HL-60/S4 (cell line): ENCODE measurements around the gene SDC4.

Experiments
- in situ Hi-C: fragments of 300-500 bp; cut with MboI; formaldehyde crosslinking; loops from 2 replicates; pipeline ENCODE4 v1.14.3; 2022; ENCODE audit warnings: low sequenced_read_pairs

The SDC4 gene

DNA sequence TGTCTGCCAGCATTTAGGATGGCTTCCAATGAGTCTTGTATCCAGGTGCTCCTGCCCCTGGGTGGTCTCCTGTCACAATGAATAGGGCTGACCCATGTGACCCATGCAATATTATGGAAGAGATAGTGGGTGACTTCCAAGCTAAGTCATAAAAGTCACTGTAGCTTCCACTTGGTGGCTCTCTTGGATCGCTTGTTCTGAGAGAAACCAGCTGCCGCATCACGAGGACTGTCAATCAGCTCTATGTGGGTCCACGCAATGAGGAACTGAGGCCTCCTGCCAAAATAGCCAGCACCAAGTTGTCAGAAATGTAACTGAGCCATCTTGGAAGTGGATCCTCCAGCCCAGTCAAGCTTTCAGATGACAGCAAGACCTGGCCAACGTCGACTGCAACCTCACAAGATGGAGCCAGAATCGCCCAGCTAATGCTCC, 25.3 kb downstream of the SDC4 start:
- in situ Hi-C loops, result loop anchor here (10.0 kb wide), 2 partner anchors 112 to 452 kb away; no protein-coding TSS in a partner anchor

- in situ Hi-C loops, result loop anchor here (10.0 kb wide), 2 partner anchors 114 to 454 kb away; no protein-coding TSS in a partner anchor
These were observed 27.2 kb downstream of the SDC4 start for GRCh38 chr20:45320948-45321595.

GRCh38 chr20:45318948-45319347, 29.3 kb downstream of the SDC4 start:
- in situ Hi-C loops, result no loop called here

- in situ Hi-C loops, result no loop called here
These were observed 29.8 kb downstream of the SDC4 start for GRCh38 chr20:45318386-45318939.

DNA sequence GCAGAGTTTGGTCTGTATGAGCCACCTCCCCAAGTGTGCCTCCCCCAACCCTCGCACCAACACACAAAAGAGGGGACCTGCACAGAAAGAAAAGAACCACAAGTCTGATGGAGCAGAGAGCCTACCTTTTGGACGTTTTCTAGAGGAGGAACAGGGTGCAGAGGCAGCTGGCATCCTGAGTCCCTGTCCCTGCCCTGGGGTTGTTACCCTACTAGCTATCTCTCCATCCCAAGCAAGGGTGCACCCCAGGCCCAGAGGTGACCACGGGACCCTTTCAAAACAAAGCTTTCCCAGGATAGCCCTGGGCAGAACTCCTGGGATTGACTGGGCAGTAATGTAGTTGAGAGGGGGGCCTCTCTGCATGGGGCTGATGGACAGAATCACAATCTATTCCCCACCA, 30.4 kb downstream of the SDC4 start:
- in situ Hi-C loops, result no loop called here

DNA sequence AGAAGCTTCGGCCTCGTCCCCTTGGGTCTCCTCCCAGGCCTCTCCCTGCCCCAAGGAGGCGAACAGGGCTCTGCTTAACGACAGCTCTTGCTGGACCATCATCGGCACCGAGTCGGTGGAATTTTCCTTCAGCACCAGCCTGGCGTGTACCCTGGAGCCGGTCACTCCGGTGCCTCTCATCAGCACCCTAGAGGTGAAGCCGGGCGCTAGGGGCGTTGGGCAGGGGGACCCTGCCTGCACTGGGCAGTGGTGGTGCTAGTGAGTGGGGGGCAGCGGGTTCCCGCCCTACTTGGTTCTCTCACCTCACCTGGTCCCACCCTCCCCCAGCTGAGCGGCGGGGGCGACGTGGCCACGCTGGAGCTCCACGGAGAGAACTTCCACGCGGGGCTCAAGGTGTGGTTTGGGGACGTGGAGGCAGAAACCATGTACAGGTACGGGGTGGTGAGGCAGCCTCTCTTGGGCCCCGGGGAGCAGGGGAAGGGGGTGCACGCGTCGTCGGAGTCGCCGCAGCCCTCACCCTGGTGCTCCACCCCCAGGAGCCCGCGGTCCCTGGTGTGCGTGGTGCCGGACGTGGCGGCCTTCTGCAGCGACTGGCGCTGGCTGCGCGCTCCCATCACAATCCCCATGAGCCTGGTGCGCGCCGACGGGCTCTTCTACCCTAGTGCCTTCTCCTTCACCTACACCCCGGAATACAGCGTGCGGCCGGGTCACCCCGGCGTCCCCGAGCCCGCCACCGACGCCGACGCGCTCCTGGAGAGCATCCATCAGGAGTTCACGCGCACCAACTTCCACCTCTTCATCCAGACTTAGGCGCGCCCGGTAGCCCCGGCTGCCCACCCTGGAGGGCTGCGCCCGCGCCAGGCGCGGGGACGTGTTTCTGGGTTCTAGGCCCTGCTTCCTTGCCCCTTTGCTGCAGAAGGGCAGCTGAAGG, 31.8 kb downstream of the SDC4 start:
- in situ Hi-C loops, result no loop called here

- in situ Hi-C loops, result no loop called here
These were observed 32.6 kb downstream of the SDC4 start for GRCh38 chr20:45315672-45316071.

- in situ Hi-C loops, result no loop called here
These were observed 34.3 kb downstream of the SDC4 start for GRCh38 chr20:45313943-45314342.

GRCh38 chr20:45313065-45313695, 35.0 kb downstream of the SDC4 start:
- in situ Hi-C loops, result no loop called here

- in situ Hi-C loops, result no loop called here
These were observed 36.0 kb downstream of the SDC4 start for GRCh38 chr20:45312241-45312640.

DNA sequence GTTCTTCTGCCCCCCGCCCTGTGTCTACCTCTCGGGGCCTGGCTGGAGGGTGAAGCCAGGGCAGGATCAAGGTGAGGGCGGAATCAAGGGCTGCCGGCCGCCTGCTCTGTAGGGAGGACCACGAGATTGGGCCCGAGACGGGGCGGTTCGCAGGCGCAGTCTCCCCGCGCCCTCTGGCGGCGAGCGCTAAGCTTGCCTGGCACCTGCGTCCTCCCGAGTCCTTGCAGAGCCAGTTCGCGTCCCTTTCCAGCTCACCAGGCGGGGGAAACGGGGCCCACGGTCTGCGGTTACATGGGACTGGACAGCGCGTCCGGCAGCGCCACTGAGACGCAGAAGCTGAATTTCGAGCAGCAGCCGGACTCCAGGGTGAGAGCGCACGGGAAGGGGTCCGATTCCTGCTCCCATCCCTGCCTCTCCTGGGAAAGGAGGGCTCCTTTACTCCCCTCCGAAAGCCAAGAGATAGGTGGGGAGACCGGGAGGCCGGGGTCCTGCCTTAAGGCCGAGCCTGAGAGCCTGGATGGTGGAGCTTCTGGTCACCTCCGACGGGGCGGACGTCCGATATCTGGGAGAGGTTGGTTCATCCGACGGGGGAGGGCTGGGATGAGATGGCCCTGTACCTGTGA, 36.5 kb downstream of the SDC4 start:
- in situ Hi-C loops, result no loop called here

DNA sequence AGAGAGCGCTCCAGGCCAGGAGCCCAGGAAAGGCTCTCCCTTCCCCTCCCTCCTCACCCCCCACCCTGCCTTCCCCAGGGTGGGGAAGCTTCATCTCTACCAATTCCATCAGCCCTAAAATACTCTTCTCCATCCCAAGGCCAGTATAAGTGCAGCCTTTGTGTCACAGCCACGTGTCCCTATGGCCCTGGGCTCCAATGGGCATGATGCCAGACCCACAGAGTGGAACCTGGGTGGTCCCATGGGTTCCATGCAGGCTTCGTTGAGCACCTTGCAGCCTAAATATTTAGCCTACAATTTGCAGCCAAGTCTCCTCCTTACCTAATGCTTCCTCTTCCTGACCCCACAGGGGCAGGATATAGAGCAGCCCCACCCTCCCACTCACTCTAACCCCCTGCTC, 39.1 kb downstream of the SDC4 start:
- in situ Hi-C loops, result no loop called here

- in situ Hi-C loops, result no loop called here
These were observed 40.0 kb downstream of the SDC4 start, which contains the start of gene MATN4 for GRCh38 chr20:45308117-45308778. Gene MATN4 (minus strand): TSS chr20:45308299. CDS start chr20:45305582, 2,717 bp downstream.

GRCh38 chr20:45307076-45307640, 41.1 kb downstream of the SDC4 start:
- in situ Hi-C loops, result no loop called here

DNA sequence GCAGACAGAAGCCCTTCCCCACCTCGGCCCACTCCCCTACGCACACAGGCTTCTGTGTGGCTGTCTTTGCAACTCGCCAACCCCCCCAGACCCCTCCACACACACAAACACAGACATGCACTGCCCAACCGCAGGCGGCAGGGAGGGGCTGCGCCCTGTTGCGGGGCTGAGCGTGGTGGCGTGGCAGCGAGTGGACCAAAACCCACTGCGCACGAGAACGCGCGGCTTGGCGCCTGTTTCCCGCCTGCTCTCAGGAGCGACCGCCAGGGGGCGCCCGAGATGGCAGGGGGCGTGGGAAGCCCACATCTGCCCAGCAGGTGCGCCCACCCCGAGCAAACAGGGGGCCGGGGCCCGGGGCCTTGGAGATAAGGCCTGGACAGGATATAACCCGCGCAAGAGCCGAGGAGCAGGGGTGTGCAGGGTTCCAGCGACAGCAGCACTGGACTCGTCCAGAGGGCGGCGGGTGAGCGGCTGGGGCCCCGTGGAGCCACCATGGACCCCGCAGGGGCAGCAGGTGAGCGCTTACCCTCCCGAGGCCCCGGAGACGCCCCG, 41.7 kb downstream of the SDC4 start, which contains the start of gene RBPJL:
Gene RBPJL (plus strand): TSS at position 410 of the 552 bp plus-strand sequence. CDS start 83 bp downstream, at position 493.
- in situ Hi-C loops, result no loop called here

DNA sequence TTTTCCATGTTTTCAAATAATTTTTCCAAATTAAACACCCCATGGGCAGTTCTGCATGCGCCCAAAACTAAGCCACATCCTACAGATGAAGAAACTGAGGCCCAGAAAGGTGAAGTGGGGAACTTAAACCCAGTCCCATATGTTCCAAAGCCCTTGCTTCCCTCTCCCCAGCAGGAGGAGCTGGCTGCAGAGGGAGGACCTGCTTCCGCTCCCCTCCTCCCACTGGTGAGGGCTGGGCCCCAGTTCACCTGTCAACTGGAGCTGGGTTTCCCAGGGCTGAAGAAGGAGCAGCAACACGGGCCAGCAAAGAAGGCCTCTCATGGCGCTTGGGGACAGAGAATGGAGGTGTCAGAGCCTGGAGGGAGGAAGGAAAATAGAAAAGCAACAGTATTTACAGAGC, 43.0 kb downstream of the SDC4 start:
- in situ Hi-C loops, result no loop called here

- in situ Hi-C loops, result no loop called here
These were observed 43.7 kb downstream of the SDC4 start for GRCh38 chr20:45304464-45304999.

- in situ Hi-C loops, result no loop called here
These were observed 44.4 kb downstream of the SDC4 start for GRCh38 chr20:45303586-45304463.
